ENCODE data around the gene CYP19A1. TPM values are rescaled to one million over a fixed set of nuclear protein-coding genes. Genes with fewer than 3 reads are reported as not detected.

CYP19A1 gene
- total RNA-seq, 1 experiment from 2014 or later: not detected

DNA sequence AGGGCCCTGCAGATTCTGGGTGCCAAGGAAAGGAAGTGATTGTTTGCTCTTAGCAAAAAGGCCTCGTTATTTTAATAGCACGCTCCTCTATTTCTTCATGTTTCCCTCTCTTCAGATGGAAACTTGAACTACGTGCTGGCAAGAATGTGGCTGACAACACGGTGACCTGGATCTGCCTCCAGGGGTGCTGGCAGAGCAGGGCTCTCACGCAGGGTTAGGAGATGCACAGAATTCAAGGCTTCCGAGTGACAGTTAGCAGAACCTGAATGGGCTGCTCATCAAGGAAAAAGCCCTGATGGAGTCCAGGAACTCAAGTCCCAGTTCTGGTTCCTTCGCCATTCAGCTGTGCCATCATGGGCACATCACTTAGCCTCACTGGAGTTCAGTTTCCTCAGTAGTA, 22.7 kb downstream of the CYP19A1 start:
- DNase-seq (ENCODE audit: low read depth, low spot score) (no peak), ATAC-seq (no peak)
- ChIA-PET POLR2A (no interaction called here), CTCF (no interaction called here)
- in situ Hi-C loops (cut with HindIII; ENCODE audit: low pct_unique_long_range_greater_than_20kb, low sequenced_read_pairs): no loop called here
- Histone ChIP-seq H3K27me3 (ENCODE audit: control insufficient read depth, insufficient read depth, low read length) (no peaks in the 10 kb centered on the region), H3K4me1 (ENCODE audit: control insufficient read depth, insufficient read depth, low read length) (no peaks in the 10 kb centered on the region), H3K36me3 (ENCODE audit: control insufficient read depth, insufficient read depth, low read length) (no peaks in the 10 kb centered on the region), H3K9me3 (ENCODE audit: control insufficient read depth, insufficient read depth, low read depth, low read length) (no peaks in the 10 kb centered on the region), H3K4me3 (ENCODE audit: low read depth in 2 of 2, low read length in 2 of 2) (no peak overlapping the region), H3K27ac (ENCODE audit: low read length) (no peak overlapping the region)
- intact Hi-C loops (cut with micrococcal nuclease; ENCODE audit: unreplicated experiment): no loop called here
- BruUV-seq (replicated peaks): no TSS peak
- no peak for TF ChIP-seq TCF7L2 (IDR thresholded peaks at IDR 0.05; ENCODE audit: low read depth, low read length)
- no peak for TF ChIP-seq CTCF (IDR thresholded peaks at IDR 0.05)
- no peak for TF ChIP-seq SIN3A (IDR thresholded peaks at IDR 0.05; ENCODE audit: borderline replicate concordance, insufficient read depth, low read depth, low read length)
- TF ChIP-seq REST (IDR thresholded peaks at IDR 0.05; ENCODE audit: insufficient read depth in 1 of 2, low read depth in 2 of 2, low read length in 1 of 2): no peak
- TF ChIP-seq POLR2AphosphoS5 (IDR thresholded peaks at IDR 0.05; ENCODE audit: low read depth, low read length): no peak

GRCh38 chr15:51314391-51315337, 23.7 kb downstream of the CYP19A1 start:
- H3K4me3 ChIP-seq (ENCODE audit: low read depth in 2 of 2, low read length in 2 of 2): no peak overlapping the region
- CTCF ChIA-PET: no interaction called here
- no TSS peak for BruUV-seq (replicated peaks)
- no peaks in the 10 kb centered on the region for H3K4me1 ChIP-seq (ENCODE audit: control insufficient read depth, insufficient read depth, low read length)
- no peak overlapping the region for H3K27ac ChIP-seq (ENCODE audit: low read length)
- DNase-seq (ENCODE audit: low read depth, low spot score) (no peak), ATAC-seq (no peak)
- intact Hi-C loops (cut with micrococcal nuclease; ENCODE audit: unreplicated experiment): no loop called here
- TF ChIP-seq CTCF (IDR thresholded peaks at IDR 0.05): no peak
- H3K9me3 ChIP-seq (ENCODE audit: control insufficient read depth, insufficient read depth, low read depth, low read length): no peaks in the 10 kb centered on the region
- H3K36me3 ChIP-seq (ENCODE audit: control insufficient read depth, insufficient read depth, low read length): no peaks in the 10 kb centered on the region
- H3K27me3 ChIP-seq (ENCODE audit: control insufficient read depth, insufficient read depth, low read length): no peaks in the 10 kb centered on the region
- POLR2A ChIA-PET: no interaction called here
- in situ Hi-C loops (cut with HindIII; ENCODE audit: low pct_unique_long_range_greater_than_20kb, low sequenced_read_pairs): no loop called here
